Liver (tissue), 9 donors: Measurements from ENCODE around the gene TNFSF10. TPM values are rescaled to one million over a fixed set of nuclear protein-coding genes. Genes with fewer than 3 reads are reported as not detected.

Source experiments
- DNase-seq: peaks from one replicate; pipeline ENCODE4 v3.0.0-alpha.2; 2017; ENCODE audit warnings: low spot score
- H3K27ac ChIP-seq, 2 donors: one replicate each; pipeline ENCODE4 v1.7.0; 2013; ENCODE audit warnings: inconsistent platforms in 2 of 2, low read length in 2 of 2, control low read depth in 1 of 2, low read depth in 1 of 2, mild to moderate bottlenecking in 1 of 2
- H3K27me3 ChIP-seq, 4 donors: one replicate each; pipeline versions ENCODE4 v1.6.1 to v1.7.0; 2013; ENCODE audit warnings: low read length in 3 of 4, inconsistent platforms in 1 of 4, mild to moderate bottlenecking in 1 of 4, moderate library complexity in 1 of 4; ENCODE audit not compliant: control insufficient read depth in 4 of 4, insufficient read depth in 4 of 4
- H3K36me3 ChIP-seq, 4 donors: one replicate each; pipeline versions ENCODE4 v1.6.1 to v1.7.0; 2013; ENCODE audit warnings: low read length in 3 of 4, mild to moderate bottlenecking in 3 of 4, low read depth in 1 of 4, moderate library complexity in 1 of 4; ENCODE audit not compliant: control insufficient read depth in 4 of 4, insufficient read depth in 3 of 4
- H3K4me1 ChIP-seq, 4 donors: one replicate each; pipeline versions ENCODE4 v1.6.1 to v1.7.0; 2013; ENCODE audit warnings: low read length in 3 of 4, mild to moderate bottlenecking in 3 of 4, moderate library complexity in 1 of 4; ENCODE audit not compliant: control insufficient read depth in 4 of 4, insufficient read depth in 4 of 4
- H3K4me3 ChIP-seq, 3 donors: one replicate each; pipeline versions ENCODE4 v1.6.1 to v1.7.0; 2013; ENCODE audit warnings: low read length in 3 of 3, control low read depth in 1 of 3, low read depth in 1 of 3, mild to moderate bottlenecking in 1 of 3
- H3K9ac ChIP-seq, 2 donors: one replicate each; pipeline ENCODE4 v1.7.0; 2013; ENCODE audit warnings: low read length in 2 of 2, mild to moderate bottlenecking in 2 of 2, moderate library complexity in 2 of 2, control low read depth in 1 of 2, low read depth in 1 of 2
- H3K9me3 ChIP-seq, 4 donors: one replicate each; pipeline versions ENCODE4 v1.6.1 to v1.7.0; 2013; ENCODE audit warnings: low read length in 3 of 4; ENCODE audit not compliant: control insufficient read depth in 4 of 4
- CTCF ChIP-seq: fragments of 150-350 bp; IDR thresholded peaks from 2 replicates; pipeline ENCODE4 v1.5.1; 2017; ENCODE audit warnings: improper control_type of control experiment, low read depth, low read length; ENCODE audit not compliant: missing input control
- EGR1 ChIP-seq, 2 donors: IDR thresholded peaks; 2 replicates each; pipeline ENCODE4 v1.6.1; 2016 to 2018; ENCODE audit warnings: antibody characterized with exemption in 2 of 2, low read depth in 2 of 2
- FOXA1 ChIP-seq: IDR thresholded peaks from 2 replicates; pipeline ENCODE4 v1.6.1; 2016; ENCODE audit warnings: antibody characterized with exemption
- FOXA2 ChIP-seq: IDR thresholded peaks from 2 replicates; pipeline ENCODE4 v1.6.1; 2016; ENCODE audit warnings: antibody characterized with exemption
- GABPA ChIP-seq, 2 donors: IDR thresholded peaks in 1 of 2; conservative IDR thresholded peaks in 1 of 2; 2 replicates each; pipeline ENCODE4 v1.6.1; 2016; ENCODE audit warnings: antibody characterized with exemption in 2 of 2, mild to moderate bottlenecking in 1 of 2, moderate library complexity in 1 of 2
- HNF4A ChIP-seq, 2 donors: conservative IDR thresholded peaks; 2 replicates each; pipeline ENCODE4 v1.6.1; 2016; ENCODE audit warnings: antibody characterized with exemption in 2 of 2, mild to moderate bottlenecking in 2 of 2
- HNF4G ChIP-seq: IDR thresholded peaks from 2 replicates; pipeline ENCODE4 v1.6.1; 2016; ENCODE audit warnings: antibody characterized with exemption
- JUND ChIP-seq, 2 donors: IDR thresholded peaks; 2 replicates each; pipeline ENCODE4 v1.6.1; 2016; ENCODE audit warnings: antibody characterized with exemption in 2 of 2
- MAX ChIP-seq: IDR thresholded peaks from 2 replicates; pipeline ENCODE4 v1.6.1; 2016; ENCODE audit warnings: antibody characterized with exemption
- NR2F2 ChIP-seq: IDR thresholded peaks from 2 replicates; pipeline ENCODE4 v1.6.1; 2016; ENCODE audit warnings: antibody characterized with exemption
- REST ChIP-seq: IDR thresholded peaks from 2 replicates; pipeline ENCODE4 v1.6.1; 2016; ENCODE audit warnings: antibody characterized with exemption, mild to moderate bottlenecking
- RXRA ChIP-seq, 2 donors: IDR thresholded peaks; 2 replicates each; pipeline ENCODE4 v1.6.1; 2017 to 2018; ENCODE audit warnings: antibody characterized with exemption in 2 of 2, mild to moderate bottlenecking in 1 of 2
- SP1 ChIP-seq: IDR thresholded peaks from 2 replicates; pipeline ENCODE4 v1.6.1; 2018; ENCODE audit warnings: antibody characterized with exemption, mild to moderate bottlenecking
- TAF1 ChIP-seq: conservative IDR thresholded peaks from 2 replicates; pipeline ENCODE4 v1.6.1; 2016; ENCODE audit warnings: antibody characterized with exemption, mild to moderate bottlenecking
- YY1 ChIP-seq: IDR thresholded peaks from 2 replicates; pipeline ENCODE4 v1.6.1; 2016; ENCODE audit warnings: antibody characterized with exemption, mild to moderate bottlenecking
- ZBTB33 ChIP-seq: IDR thresholded peaks from 2 replicates; pipeline ENCODE4 v1.6.1; 2016; ENCODE audit warnings: antibody characterized with exemption
- WGBS: extraction: QIAGEN DNeasy Blood & Tissue Kit; methylation state at CpG from one replicate; pipeline ENCODE4 v1.1.7; 2013; 5-methylcytosine and 5-hydroxymethylcytosine counted together
- polyA plus RNA-seq, 2 donors: library from polyadenylated mRNA; stranded (reverse) in 1 of 2; unstranded in 1 of 2; fragments of 200-250 nt in 1 of 2; fragments of >200 nt in 1 of 2; fragmentation: Nextera tagmentation in 1 of 2; extraction: Ambion mirVana in 1 of 2; gene quantifications; one replicate each; pipeline versions ENCODE4 v1.2.1 to v1.2.3, GENCODE V29; 2013 to 2015
- total RNA-seq, 2 donors: library from RNA; depleted of rRNA; stranded (reverse); fragments of >200 nt; gene quantifications; one replicate each; pipeline ENCODE4 v1.2.3, GENCODE V29; 2014
- donor health status: healthy.
- donor health status: healthy.
- donor health status: healthy.
- donor health status: healthy.
- donor health status: healthy.

TNFSF10 gene
- total and polyA plus RNA-seq, 4 donors, result 16.2 to 67.1 (median 37.5) TPM

GRCh38 chr3:172518929-172519640 is 4.1 kb downstream of the TNFSF10 start:
- 28% methylated on average over 2 of the region's 2 CpGs for WGBS
- no peak for DNase-seq
- TF ChIP-seq FOXA2 (no peak), RXRA (IDR thresholded peaks at IDR 0.05) (no peak), JUND (IDR thresholded peaks at IDR 0.05) (no peak), TAF1 (no peak), NR2F2 (no peak), ZBTB33 (no peak), GABPA (IDR thresholded peaks at IDR 0.05 in 1 of 2, conservative IDR thresholded peaks at IDR 0.05 in 1 of 2) (no peak), HNF4G (no peak), FOXA1 (no peak), MAX (no peak), YY1 (no peak), CTCF (no peak), SP1 (no peak), HNF4A (conservative IDR thresholded peaks at IDR 0.05) (no peak), REST (no peak), EGR1 (IDR thresholded peaks at IDR 0.05; ENCODE audit: low read depth in 2 of 2) (no peak)
- H3K4me1 ChIP-seq, result peaks cover 18 to 59% (median 40%) of the 10 kb centered on the region in 4 donors
- peak overlapping the region; percentile 67 to 80 for H3K27ac ChIP-seq
- no peaks in the 10 kb centered on the region for H3K27me3 ChIP-seq
- peak overlapping the region in 1 of 2 donors; percentile 83 for H3K9ac ChIP-seq
- peaks cover 0 to 13% (median 6%) of the 10 kb centered on the region in 4 donors for H3K36me3 ChIP-seq
- H3K9me3 ChIP-seq, result no peaks in the 10 kb centered on the region
- peak overlapping the region in 2 of 3 donors; percentile 18 to 94 for H3K4me3 ChIP-seq
